B cell (primary cell): Measurements from ENCODE around the gene ORC1. TPM values are rescaled to one million over a fixed set of nuclear protein-coding genes. Genes with fewer than 3 reads are reported as not detected.

Experiments
- ATAC-seq: fragments of 200-7000 bp; cut with Tn5 transposase; one replicate; pipeline ENCODE4 v1.10.0; 2021; ENCODE audit warnings: low read depth, mild to moderate bottlenecking, moderate number of reproducible peaks, moderate library complexity
- CTCF ChIA-PET: fragments of 350-600 bp; sonication (Branson Sonifier 250); formaldehyde crosslinking; loops from one replicate; lab custom pipeline; 2021; ENCODE audit warnings: antibody characterized with exemption, inconsistent platforms; lab: Charles Lee
- POLR2A ChIA-PET: fragments of 350-600 bp; sonication (Branson Sonifier 250); formaldehyde crosslinking; loops from one replicate; lab custom pipeline; 2021; ENCODE audit warnings: antibody characterized with exemption; lab: Charles Lee
- DNase-seq: peaks from one replicate; pipeline ENCODE4 v3.0.0; 2013
- H2AFZ ChIP-seq: 2 replicates; pipeline ENCODE4 v1.6.1; 2012; ENCODE audit warnings: mild to moderate bottlenecking, low read depth, low read length; ENCODE audit not compliant: insufficient read depth, poor library complexity, severe bottlenecking
- H3K27ac ChIP-seq, 2 donors: 1 replicate in 1 of 2; 2 replicates in 1 of 2; pipeline ENCODE4 v1.5.1; 2012 to 2013; ENCODE audit warnings: low read length in 2 of 2, mild to moderate bottlenecking in 2 of 2, moderate library complexity in 1 of 2
- H3K27me3 ChIP-seq, 4 experiments: fragments of 200-600 bp in 1 of 4; sonication (generic) in 1 of 4; replicated peaks in 1 of 4; 1 replicate in 2 of 4; 2 replicates in 2 of 4; pipeline versions ENCODE4 v1.6.1 to v1.7.0; 2013 to 2016; ENCODE audit warnings: low read length in 3 of 4, mild to moderate bottlenecking in 2 of 4, mixed read lengths in 1 of 4, moderate library complexity in 1 of 4; ENCODE audit not compliant: insufficient read depth in 4 of 4, control insufficient read depth in 3 of 4; ENCODE audit errors: control extremely low read depth in 1 of 4
- H3K36me3 ChIP-seq, 2 experiments: replicated peaks in 1 of 2; 1 replicate in 1 of 2; 2 replicates in 1 of 2; pipeline versions ENCODE4 v1.6.1 to v1.7.1; 2013; ENCODE audit warnings: low read length in 1 of 2; ENCODE audit not compliant: insufficient read depth in 2 of 2, control insufficient read depth in 1 of 2; ENCODE audit errors: control extremely low read depth in 1 of 2, extremely low read depth in 1 of 2
- H3K4me1 ChIP-seq, 2 donors: fragments of 200-600 bp in 1 of 2; sonication (generic) in 1 of 2; 1 replicate in 1 of 2; 2 replicates in 1 of 2; pipeline versions ENCODE4 v1.5.1 to v1.6.1; 2013 to 2017; ENCODE audit warnings: low read length in 2 of 2; ENCODE audit not compliant: control insufficient read depth in 2 of 2, insufficient read depth in 2 of 2
- H3K4me2 ChIP-seq: replicated peaks from 2 replicates; pipeline ENCODE3; 2012; ENCODE audit warnings: mild to moderate bottlenecking, low read depth, low read length; ENCODE audit not compliant: poor library complexity, severe bottlenecking
- H3K4me3 ChIP-seq, 5 experiments: fragments of 200-600 bp in 1 of 5; sonication (generic) in 1 of 5; 1 replicate in 3 of 5; 2 replicates in 2 of 5; pipeline versions ENCODE4 v1.5.1 to v1.7.0; 2011 to 2016; ENCODE audit warnings: low read length in 4 of 5, mild to moderate bottlenecking in 4 of 5, low read depth in 2 of 5, control low read depth in 1 of 5, moderate library complexity in 1 of 5; ENCODE audit not compliant: insufficient read depth in 1 of 5; ENCODE audit errors: control extremely low read depth in 1 of 5, extremely low read depth in 1 of 5
- H3K79me2 ChIP-seq: fragments of 200-600 bp; sonication (generic); one replicate; pipeline ENCODE4 v1.6.0; 2016; ENCODE audit warnings: low read length; ENCODE audit not compliant: control insufficient read depth, insufficient read depth
- H3K9ac ChIP-seq: fragments of 200-600 bp; sonication (generic); 2 replicates; pipeline ENCODE4 v1.6.1; 2017; ENCODE audit warnings: mild to moderate bottlenecking, low read length, moderate library complexity
- H3K9me3 ChIP-seq, 3 donors: one replicate each; pipeline versions ENCODE4 v1.6.1 to v1.7.1; 2013; ENCODE audit warnings: low read length in 2 of 3; ENCODE audit not compliant: control insufficient read depth in 2 of 3, insufficient read depth in 1 of 3; ENCODE audit errors: control extremely low read depth in 1 of 3
- H4K20me1 ChIP-seq: 2 replicates; pipeline ENCODE4 v1.6.0; 2012; ENCODE audit warnings: mild to moderate bottlenecking, low read length; ENCODE audit not compliant: insufficient read depth, control insufficient read depth, poor library complexity, severe bottlenecking
- H3K27ac Mint-ChIP-seq: one replicate; pipeline ENCODE4 v1.8.0; 2021; ENCODE audit warnings: mixed read lengths
- H3K27me3 Mint-ChIP-seq: one replicate; pipeline ENCODE4 v1.8.0; 2021; ENCODE audit warnings: mixed read lengths
- H3K4me1 Mint-ChIP-seq: one replicate; pipeline ENCODE4 v1.8.0; 2021; ENCODE audit warnings: mixed read lengths
- H3K4me3 Mint-ChIP-seq: one replicate; pipeline ENCODE4 v1.8.0; 2021; ENCODE audit warnings: mixed read lengths
- H3K9me3 Mint-ChIP-seq: one replicate; pipeline ENCODE4 v1.8.0; 2022; ENCODE audit warnings: mixed read lengths; ENCODE audit not compliant: insufficient read depth
- EZH2 ChIP-seq: IDR thresholded peaks from 2 replicates; pipeline ENCODE4 v1.6.1; 2012; ENCODE audit warnings: borderline replicate concordance, low read depth, mild to moderate bottlenecking, moderate library complexity, low read length; ENCODE audit not compliant: insufficient read depth, poor library complexity, severe bottlenecking
- WGBS: methylation state at CpG from one replicate; pipeline ENCODE4 v1.1.5; 2013; ENCODE audit warnings: missing lambda C conversion rate; ENCODE audit not compliant: insufficient coverage; 5-methylcytosine and 5-hydroxymethylcytosine counted together
- intact Hi-C: fragments of 100-400 bp; cut with micrococcal nuclease; formaldehyde crosslinking; loops from one replicate; pipeline ENCODE4 v1.10.0; 2022
- polyA plus RNA-seq: library from polyadenylated mRNA; depleted of rRNA; stranded (reverse); fragments of >200 nt; gene quantifications from 2 replicates; pipeline ENCODE4 v1.2.3, GENCODE V29; 2012
- total RNA-seq, 2 donors: library from RNA; stranded (reverse); fragments of 120-200 nt in 1 of 2; gene quantifications; 1 replicate in 1 of 2; 2 replicates in 1 of 2; pipeline versions ENCODE4 v1.2.3 to v1.2.4, GENCODE V29; 2013 to 2022
- TF ChIP-seq, protein P1 (sequence below): fragments of 200-600 bp; IDR thresholded peaks from one replicate; pipeline ENCODE4 v1.8.0; 2022; ENCODE audit warnings: antibody characterized with exemption, mild to moderate bottlenecking

ORC1 gene
- total and polyA plus RNA-seq, 2 donors (not counting 1 experiment from before 2014, with no cell fraction given) = 0.78 to 1.3 TPM

DNA sequence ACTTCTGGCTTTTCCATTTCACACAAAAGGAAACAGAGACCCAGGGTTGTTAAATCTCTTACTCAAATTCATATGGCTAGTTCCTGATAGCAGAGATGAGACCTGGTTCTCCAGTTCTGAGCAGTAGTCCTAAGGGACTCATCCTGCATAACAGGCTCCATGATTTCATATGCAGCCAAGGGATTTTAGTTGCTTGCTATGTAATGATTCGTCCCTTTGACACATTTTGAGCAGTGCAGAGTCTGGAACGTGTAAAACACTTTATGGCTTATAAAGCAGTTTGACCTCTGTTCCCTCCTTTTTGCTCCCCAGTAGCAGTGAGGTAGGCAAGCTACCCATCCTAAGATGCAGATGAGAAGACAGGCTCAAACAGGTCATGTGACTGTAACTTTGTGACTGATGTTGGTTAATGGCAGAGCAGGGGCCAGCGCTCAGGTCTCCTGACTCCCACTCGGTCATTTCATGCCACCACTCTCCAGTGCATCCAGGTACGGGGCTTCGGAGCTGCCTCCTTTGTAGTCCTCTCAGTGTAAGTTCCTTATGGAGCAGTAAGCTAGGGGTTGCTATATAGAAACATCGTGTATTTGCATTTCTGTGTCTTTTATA is 62.5 kb downstream of the ORC1 start:
- Histone ChIP-seq H4K20me1 (no peaks in the 10 kb centered on the region), H2AFZ (no peak overlapping the region), H3K4me3 (no peak overlapping the region), H3K27me3 (no peaks in the 10 kb centered on the region), H3K27ac (no peak overlapping the region), H3K4me2 (no peak overlapping the region), H3K36me3 (no peaks in the 10 kb centered on the region), H3K9ac (no peak overlapping the region), H3K9me3 (no peaks in the 10 kb centered on the region), H3K4me1 (no peaks in the 10 kb centered on the region), H3K79me2 (no peaks in the 10 kb centered on the region)
- no peak overlapping the region for H3K4me3 Mint-ChIP-seq
- no peak overlapping the region for H3K27ac Mint-ChIP-seq
- H3K4me1 Mint-ChIP-seq = no peaks in the 10 kb centered on the region
- TF ChIP-seq, protein P1, sequence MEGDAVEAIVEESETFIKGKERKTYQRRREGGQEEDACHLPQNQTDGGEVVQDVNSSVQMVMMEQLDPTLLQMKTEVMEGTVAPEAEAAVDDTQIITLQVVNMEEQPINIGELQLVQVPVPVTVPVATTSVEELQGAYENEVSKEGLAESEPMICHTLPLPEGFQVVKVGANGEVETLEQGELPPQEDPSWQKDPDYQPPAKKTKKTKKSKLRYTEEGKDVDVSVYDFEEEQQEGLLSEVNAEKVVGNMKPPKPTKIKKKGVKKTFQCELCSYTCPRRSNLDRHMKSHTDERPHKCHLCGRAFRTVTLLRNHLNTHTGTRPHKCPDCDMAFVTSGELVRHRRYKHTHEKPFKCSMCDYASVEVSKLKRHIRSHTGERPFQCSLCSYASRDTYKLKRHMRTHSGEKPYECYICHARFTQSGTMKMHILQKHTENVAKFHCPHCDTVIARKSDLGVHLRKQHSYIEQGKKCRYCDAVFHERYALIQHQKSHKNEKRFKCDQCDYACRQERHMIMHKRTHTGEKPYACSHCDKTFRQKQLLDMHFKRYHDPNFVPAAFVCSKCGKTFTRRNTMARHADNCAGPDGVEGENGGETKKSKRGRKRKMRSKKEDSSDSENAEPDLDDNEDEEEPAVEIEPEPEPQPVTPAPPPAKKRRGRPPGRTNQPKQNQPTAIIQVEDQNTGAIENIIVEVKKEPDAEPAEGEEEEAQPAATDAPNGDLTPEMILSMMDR = no peak
- no peak for TF ChIP-seq EZH2
- intact Hi-C loops = no loop called here
- ChIA-PET CTCF (no interaction called here), POLR2A (no interaction called here)
- ATAC-seq (no peak), DNase-seq (no peak)
- WGBS = 92% methylated on average over 2 of the region's 7 CpGs
- H3K27me3 Mint-ChIP-seq = no peaks in the 10 kb centered on the region
- no peaks in the 10 kb centered on the region for H3K9me3 Mint-ChIP-seq

DNA sequence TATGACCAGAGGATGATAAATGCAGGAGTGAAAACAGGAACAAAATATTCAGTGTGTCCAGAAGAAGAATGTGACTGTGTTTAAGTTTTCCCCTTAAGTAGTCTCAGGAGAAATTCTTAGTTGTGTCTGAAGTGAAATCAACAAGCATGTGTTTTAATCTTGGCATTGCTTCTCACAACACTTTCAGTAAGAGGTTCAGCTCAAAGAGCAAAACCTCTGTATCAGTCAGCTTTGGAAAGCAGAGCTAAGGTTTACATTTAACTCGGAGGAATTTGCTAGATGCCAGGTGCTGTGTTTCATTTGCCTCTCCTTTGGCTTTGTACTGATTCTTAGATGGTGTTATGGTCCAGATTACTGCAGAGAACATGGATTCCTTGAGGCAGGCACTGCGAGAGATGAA is 66.8 kb downstream of the ORC1 start:
- 100% methylated on average over 2 of the region's 2 CpGs for WGBS
- no peak overlapping the region for H3K27ac Mint-ChIP-seq
- H3K4me3 Mint-ChIP-seq = no peak overlapping the region
- Histone ChIP-seq H3K4me1 (no peaks in the 10 kb centered on the region), H3K27me3 (no peaks in the 10 kb centered on the region), H2AFZ (no peak overlapping the region), H3K4me3 (no peak overlapping the region), H3K79me2 (no peaks in the 10 kb centered on the region), H3K9me3 (no peaks in the 10 kb centered on the region), H4K20me1 (no peaks in the 10 kb centered on the region), H3K9ac (no peak overlapping the region), H3K36me3 (no peaks in the 10 kb centered on the region), H3K4me2 (no peak overlapping the region), H3K27ac (no peak overlapping the region)
- no peak for TF ChIP-seq EZH2
- TF ChIP-seq, protein P1 = no peak
- no peaks in the 10 kb centered on the region for H3K9me3 Mint-ChIP-seq
- H3K4me1 Mint-ChIP-seq = no peaks in the 10 kb centered on the region
- no peaks in the 10 kb centered on the region for H3K27me3 Mint-ChIP-seq
- CTCF ChIA-PET = no interaction called here
- ATAC-seq (no peak), DNase-seq (no peak)
- intact Hi-C loops = no loop called here
- POLR2A ChIA-PET = no interaction called here
